ENCODE data around the gene DNPH1. TPM values are rescaled to one million over a fixed set of nuclear protein-coding genes. Genes with fewer than 3 reads are reported as not detected.

Gene DNPH1
- total RNA-seq, 1 donor from 2014 or later, result 39.1 TPM

DNA sequence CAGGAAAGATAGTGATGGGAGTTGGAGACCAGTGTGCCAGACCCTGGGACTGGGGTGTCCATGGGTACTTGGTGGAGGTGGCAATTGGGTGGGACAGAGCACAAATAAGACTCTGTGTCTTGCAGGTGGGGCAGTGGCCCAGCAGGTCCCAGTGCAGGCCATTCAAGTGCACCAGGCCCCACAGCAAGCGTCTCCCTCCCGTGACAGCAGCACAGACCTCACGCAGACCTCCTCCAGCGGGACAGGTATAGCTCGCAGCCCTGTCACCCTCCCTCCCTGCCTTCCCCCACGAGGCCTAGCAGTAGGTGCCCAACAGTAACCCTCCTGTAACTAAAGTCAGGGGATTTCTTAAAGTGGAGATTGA is 52.9 kb downstream of the DNPH1 start:
- Histone ChIP-seq H3K27ac (peak overlapping the region; percentile 98), H3K4me3 (no peak overlapping the region), H3K36me3 (peaks cover 39 to 55% of the 10 kb centered on the region in 2 donors), H3K27me3 (no peaks in the 10 kb centered on the region), H3K9me3 (no peaks in the 10 kb centered on the region), H3K4me1 (peaks cover 8 to 26% of the 10 kb centered on the region in 2 donors)
- intact Hi-C loops (cut with DNase I), result loop anchor here (10.0 kb wide), 1 partner anchor 1132 kb away; no protein-coding TSS in a partner anchor
- no peak for DNase-seq (ENCODE audit: low spot score in 2 of 2)
- TF ChIP-seq, protein P1, sequence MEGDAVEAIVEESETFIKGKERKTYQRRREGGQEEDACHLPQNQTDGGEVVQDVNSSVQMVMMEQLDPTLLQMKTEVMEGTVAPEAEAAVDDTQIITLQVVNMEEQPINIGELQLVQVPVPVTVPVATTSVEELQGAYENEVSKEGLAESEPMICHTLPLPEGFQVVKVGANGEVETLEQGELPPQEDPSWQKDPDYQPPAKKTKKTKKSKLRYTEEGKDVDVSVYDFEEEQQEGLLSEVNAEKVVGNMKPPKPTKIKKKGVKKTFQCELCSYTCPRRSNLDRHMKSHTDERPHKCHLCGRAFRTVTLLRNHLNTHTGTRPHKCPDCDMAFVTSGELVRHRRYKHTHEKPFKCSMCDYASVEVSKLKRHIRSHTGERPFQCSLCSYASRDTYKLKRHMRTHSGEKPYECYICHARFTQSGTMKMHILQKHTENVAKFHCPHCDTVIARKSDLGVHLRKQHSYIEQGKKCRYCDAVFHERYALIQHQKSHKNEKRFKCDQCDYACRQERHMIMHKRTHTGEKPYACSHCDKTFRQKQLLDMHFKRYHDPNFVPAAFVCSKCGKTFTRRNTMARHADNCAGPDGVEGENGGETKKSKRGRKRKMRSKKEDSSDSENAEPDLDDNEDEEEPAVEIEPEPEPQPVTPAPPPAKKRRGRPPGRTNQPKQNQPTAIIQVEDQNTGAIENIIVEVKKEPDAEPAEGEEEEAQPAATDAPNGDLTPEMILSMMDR (IDR thresholded peaks at IDR 0.05), result no peak

DNA sequence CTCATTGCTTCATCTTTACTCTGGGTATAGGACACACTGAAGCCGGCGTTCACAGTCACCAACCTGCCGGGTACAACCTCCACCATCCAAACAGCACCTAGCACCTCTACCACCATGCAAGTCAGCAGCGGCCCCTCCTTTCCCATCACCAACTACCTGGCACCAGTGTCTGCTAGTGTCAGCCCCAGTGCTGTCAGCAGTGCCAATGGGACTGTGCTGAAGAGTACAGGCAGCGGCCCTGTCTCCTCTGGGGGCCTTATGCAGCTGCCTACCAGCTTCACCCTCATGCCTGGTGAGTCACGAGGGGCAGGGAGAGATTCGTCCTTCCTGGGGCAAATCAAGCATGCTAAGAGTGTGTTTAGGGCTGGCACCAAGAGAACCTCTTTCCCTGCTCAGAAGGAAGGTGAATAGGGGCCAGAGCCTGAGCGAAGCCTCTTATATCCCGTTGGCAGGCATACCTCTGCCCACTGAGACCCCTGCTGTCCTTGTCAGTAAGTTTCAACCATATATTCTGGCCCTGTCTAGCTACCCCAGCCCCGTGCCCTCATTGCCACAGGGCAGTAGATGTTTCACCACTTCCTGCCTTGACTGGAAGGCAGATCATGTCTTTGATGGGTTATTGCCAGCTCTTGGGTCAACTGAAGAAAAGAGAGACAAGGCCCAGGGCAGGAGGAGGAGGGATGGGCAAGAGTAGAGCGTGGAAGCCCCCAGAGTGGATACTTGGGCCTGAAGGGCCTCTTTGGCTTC is 53.4 kb downstream of the DNPH1 start:
- H3K27me3 ChIP-seq, result no peaks in the 10 kb centered on the region
- intact Hi-C loops (cut with DNase I), result loop anchor here (10.0 kb wide), 1 partner anchor 1131 kb away; no protein-coding TSS in a partner anchor
- peaks cover 8 to 24% of the 10 kb centered on the region in 2 donors for H3K4me1 ChIP-seq
- H3K4me3 ChIP-seq, result peak overlapping the region in 1 of 2 donors; percentile 88
- no peak for DNase-seq (ENCODE audit: low spot score in 2 of 2)
- H3K9me3 ChIP-seq, result no peaks in the 10 kb centered on the region
- H3K27ac ChIP-seq, result peak overlapping the region; percentile 98
- H3K36me3 ChIP-seq, result peaks cover 39 to 55% of the 10 kb centered on the region in 2 donors
- TF ChIP-seq, protein P1 (IDR thresholded peaks at IDR 0.05), result no peak

Other genes starting within 250 kb of the DNPH1 start
- 27.7 TPM for gene PPP2R5D, start 244.9 kb downstream of the DNPH1 start, total RNA-seq
- 61.1 TPM for gene MEA1, start 215.5 kb downstream of the DNPH1 start, total RNA-seq
- gene KLHDC3, start 215.2 kb downstream of the DNPH1 start, total RNA-seq, result 64.0 TPM
- gene RRP36, start 207.9 kb downstream of the DNPH1 start, total RNA-seq, result 20.6 TPM
- gene CUL7, start 175.6 kb downstream of the DNPH1 start, total RNA-seq, result 26.7 TPM
- 42.3 TPM for gene MRPL2, start 170.0 kb downstream of the DNPH1 start, total RNA-seq
- gene KLC4, start 169.8 kb downstream of the DNPH1 start, total RNA-seq, result 17.8 TPM
- gene PTK7, start 153.2 kb downstream of the DNPH1 start, total RNA-seq, result 34.9 TPM
- gene SRF, start 58.2 kb downstream of the DNPH1 start, total RNA-seq, result 71.2 TPM
- 36.1 TPM for gene CUL9, start 47.3 kb downstream of the DNPH1 start, total RNA-seq
- gene TTBK1, start 14.0 kb upstream of the DNPH1 start, total RNA-seq, result not detected
- gene SLC22A7, start 68.8 kb upstream of the DNPH1 start, total RNA-seq, result 1.8 TPM
- gene CRIP3, start 79.3 kb upstream of the DNPH1 start, total RNA-seq, result not detected
- gene ZNF318, start 140.2 kb upstream of the DNPH1 start, total RNA-seq, result 4.4 TPM
- 4.6 TPM for gene ABCC10, start 198.1 kb upstream of the DNPH1 start, total RNA-seq
- gene DLK2, start 226.1 kb upstream of the DNPH1 start, total RNA-seq, result not detected
- gene TJAP1, start 248.1 kb upstream of the DNPH1 start, total RNA-seq, result 71.6 TPM

All from ascending aorta (tissue), 2 donors.